HS-5 (cell line): ENCODE measurements around the gene ZNF493.

Source experiments
- DNase-seq: peaks from one replicate; pipeline ENCODE4 v3.0.0-alpha.2; 2012; ENCODE audit warnings: low read depth

ZNF493 gene

GRCh38 chr19:21396893-21397572 lies at the start of gene ZNF493:
Gene ZNF493 (plus strand): TSS chr19:21397133. CDS start chr19:21397238, 105 bp downstream.
- DNase-seq: peak; percentile 41

- DNase-seq: no peak
These were observed 44.1 kb upstream of the ZNF493 start for GRCh38 chr19:21352830-21353229.

- peak; percentile 67 for DNase-seq
These were observed 38.0 kb upstream of the ZNF493 start, which contains the start of gene ZNF738 for GRCh38 chr19:21358768-21359451. Gene ZNF738 (plus strand): TSS chr19:21359000. CDS start chr19:21359141, 141 bp downstream.

- DNase-seq: no peak
These were observed 34.6 kb upstream of the ZNF493 start for GRCh38 chr19:21362291-21362690.

GRCh38 chr19:21383980-21384582 lies 12.9 kb upstream of the ZNF493 start:
- no peak for DNase-seq

GRCh38 chr19:21396121-21396520 lies 812 bp upstream of the ZNF493 start:
- DNase-seq: no peak

GRCh38 chr19:21398851-21399250 lies 1.9 kb downstream of the ZNF493 start:
- no peak for DNase-seq

GRCh38 chr19:21402303-21402985 lies 5.5 kb downstream of the ZNF493 start:
- DNase-seq: no peak

GRCh38 chr19:21410166-21410565 lies 13.2 kb downstream of the ZNF493 start:
- DNase-seq: no peak

GRCh38 chr19:21422244-21422643 lies 25.3 kb downstream of the ZNF493 start:
- DNase-seq: no peak

GRCh38 chr19:21423057-21424041 lies 26.4 kb downstream of the ZNF493 start:
- no peak for DNase-seq

- no peak for DNase-seq
These were observed 33.7 kb downstream of the ZNF493 start for GRCh38 chr19:21430675-21431074.

GRCh38 chr19:21432590-21432989 lies 35.7 kb downstream of the ZNF493 start:
- no peak for DNase-seq

GRCh38 chr19:21434516-21434915 lies 37.6 kb downstream of the ZNF493 start:
- DNase-seq: no peak

GRCh38 chr19:21434967-21435544 lies 38.1 kb downstream of the ZNF493 start:
- DNase-seq: no peak

GRCh38 chr19:21439201-21439751 lies 42.3 kb downstream of the ZNF493 start:
- DNase-seq: no peak

- no peak for DNase-seq
These were observed 43.4 kb downstream of the ZNF493 start for GRCh38 chr19:21440321-21440720.

- no peak for DNase-seq
These were observed 54.3 kb downstream of the ZNF493 start for GRCh38 chr19:21451187-21451586.

GRCh38 chr19:21454901-21455300 lies 58.0 kb downstream of the ZNF493 start:
- DNase-seq: no peak

GRCh38 chr19:21460686-21461085 lies 63.8 kb downstream of the ZNF493 start:
- no peak for DNase-seq

- DNase-seq: no peak
These were observed 65.6 kb downstream of the ZNF493 start for GRCh38 chr19:21462540-21462939.
